GM11168 (cell line): ENCODE data around the gene TMEM163.

Experiments used
- in situ Hi-C: fragments of 300-500 bp; cut with MboI; formaldehyde crosslinking; loops from one replicate; pipeline ENCODE4 v1.12.0; 2022; ENCODE audit warnings: low sequenced_read_pairs; ENCODE audit not compliant: unreplicated experiment

Gene TMEM163

DNA sequence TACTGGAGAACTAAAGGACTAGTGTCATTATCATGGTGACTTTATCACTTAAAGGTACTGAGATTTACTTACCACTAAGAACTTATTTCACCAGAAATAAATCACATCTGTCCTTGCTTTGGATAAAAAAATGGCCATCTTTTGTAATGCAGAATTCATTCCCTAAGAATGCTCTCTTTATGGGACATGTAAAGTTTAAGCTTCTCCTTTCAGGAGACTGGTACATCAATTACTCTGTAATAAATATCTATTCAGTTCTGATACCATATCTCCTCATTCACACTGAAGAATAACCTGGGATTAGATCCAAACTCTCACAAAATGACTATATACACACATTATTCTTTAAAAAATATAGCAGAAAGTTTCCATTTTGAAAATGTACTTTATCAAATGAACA, 24.4 kb downstream of the TMEM163 start:
- in situ Hi-C loops: no loop called here

DNA sequence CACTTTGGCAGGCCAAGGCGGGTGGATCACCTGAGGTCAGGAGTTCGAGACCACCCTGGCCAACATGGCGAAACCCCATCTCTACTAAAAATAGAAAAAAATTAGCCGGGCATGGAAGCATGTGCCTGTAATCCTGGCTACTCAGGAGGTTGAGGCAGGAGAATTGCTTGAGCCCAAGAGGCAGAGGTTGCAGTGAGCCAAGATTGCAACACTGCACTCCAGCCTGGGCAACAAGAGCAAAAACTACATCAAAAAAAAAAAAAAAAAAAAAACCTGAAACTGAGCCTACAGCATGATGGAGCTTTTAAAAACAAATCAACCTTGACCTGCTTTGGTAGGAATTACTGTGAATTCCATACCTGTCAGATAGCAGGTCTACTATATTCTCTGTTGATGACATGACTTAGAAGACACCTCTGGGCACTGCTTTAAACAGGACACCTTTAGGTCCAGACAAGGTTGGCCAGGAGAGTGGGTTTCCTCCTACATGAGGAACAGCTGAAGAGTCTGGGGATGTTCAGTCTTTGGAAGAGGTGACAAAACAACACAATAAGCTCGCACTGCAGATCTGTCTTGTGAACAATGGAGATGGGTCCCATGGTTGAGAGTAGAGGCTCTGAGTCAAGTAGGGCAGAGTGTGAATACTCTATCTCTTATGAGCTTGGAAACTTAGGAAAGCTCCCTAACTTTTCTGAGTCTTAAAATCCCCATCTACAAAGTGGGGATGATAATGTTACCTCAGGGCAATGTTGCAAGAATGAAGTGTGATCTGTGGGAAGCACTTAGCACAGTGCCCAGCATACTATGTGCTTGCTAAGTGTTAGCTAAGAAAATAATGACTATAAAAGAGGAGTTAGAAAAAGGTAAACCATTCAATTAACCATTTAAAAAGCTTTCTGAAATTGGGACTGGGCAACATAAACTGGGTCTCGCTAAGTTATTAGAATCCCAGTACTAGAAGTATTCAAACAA, 25.2 kb downstream of the TMEM163 start:
- in situ Hi-C loops: no loop called here

DNA sequence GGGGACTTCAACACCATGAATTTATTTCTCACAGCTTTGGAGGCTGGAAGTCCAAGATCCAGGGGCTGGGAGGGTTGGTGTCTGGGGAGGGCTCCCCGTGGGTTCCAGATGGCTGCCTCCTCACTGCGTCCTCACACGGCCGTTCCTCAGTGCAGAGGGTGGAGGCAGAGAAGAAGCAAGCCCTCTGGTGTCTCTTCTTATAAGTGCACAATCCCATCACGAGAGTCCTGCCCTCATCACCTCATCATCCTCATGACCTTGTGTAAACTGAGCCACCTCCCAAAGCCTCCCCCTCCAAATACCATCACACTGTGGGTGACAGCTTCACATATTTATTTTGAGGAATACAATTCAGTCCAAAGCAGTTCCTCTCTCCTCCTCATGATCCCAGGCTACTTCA, 26.3 kb downstream of the TMEM163 start:
- in situ Hi-C loops: no loop called here

DNA sequence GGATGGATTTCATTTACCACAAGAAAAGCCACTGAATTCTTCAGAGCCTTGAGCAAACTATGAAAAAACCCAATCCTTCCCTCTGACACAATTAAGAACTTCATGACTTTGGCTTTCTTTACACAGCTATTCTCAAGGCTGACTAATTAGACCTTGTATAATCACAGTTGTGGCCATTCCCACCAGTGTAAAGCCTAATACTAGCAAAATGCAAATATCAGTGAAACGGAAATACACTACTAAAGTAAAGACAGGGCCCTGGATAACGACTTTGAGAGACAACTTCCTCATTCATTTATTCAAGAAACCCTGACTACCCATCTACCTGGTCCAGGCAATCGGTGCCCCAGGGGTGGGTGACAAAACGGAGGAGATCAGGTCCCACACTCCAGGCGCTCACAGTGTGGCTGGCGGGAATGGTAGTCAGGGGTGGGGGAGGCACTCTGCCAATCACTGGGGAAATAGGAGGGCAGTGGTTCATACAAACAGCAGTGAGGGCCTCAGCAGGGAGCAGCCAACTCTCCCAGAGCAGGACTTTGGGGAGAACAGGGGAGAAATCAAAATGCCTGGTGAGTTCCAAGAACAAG, 28.1 kb downstream of the TMEM163 start:
- in situ Hi-C loops: no loop called here

DNA sequence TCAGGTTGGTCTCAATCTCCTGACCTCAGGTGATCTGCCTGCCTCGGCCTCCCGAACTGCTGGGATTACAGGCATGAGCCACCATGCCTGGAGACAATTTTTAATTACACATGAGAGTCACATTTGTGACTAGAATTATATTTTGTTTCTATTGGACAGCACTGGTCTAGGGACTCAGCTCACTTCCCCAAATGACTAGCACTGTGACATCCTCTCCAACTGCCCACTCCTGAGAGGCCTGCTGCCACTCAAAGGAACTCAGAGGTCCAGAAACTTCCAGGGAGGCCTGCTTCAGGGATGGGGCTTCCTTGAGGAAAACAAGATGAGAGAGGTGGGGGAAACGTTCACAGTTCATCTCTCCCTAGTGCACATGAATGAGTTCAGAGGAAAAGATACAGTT, 29.5 kb downstream of the TMEM163 start:
- in situ Hi-C loops: no loop called here

DNA sequence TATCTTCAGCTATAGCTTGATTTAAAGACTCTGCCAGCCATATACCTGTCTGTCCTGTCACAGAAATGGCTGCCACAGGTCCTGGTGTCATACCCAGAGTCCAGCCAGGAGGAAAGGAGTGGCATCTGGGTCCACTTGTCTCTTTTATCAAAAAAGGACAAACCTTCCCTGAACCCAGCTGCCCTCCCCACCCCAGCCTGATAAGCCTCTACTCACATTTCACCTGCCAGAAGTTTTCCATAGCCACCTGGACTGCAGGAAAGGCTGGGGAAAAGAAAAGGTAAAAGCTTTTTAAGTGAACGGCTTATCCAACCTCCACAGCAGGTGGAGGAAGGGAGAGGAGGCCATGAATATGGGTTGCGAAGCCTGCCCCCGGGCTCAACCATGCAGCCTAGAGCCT, 32.8 kb downstream of the TMEM163 start:
- in situ Hi-C loops: no loop called here

DNA sequence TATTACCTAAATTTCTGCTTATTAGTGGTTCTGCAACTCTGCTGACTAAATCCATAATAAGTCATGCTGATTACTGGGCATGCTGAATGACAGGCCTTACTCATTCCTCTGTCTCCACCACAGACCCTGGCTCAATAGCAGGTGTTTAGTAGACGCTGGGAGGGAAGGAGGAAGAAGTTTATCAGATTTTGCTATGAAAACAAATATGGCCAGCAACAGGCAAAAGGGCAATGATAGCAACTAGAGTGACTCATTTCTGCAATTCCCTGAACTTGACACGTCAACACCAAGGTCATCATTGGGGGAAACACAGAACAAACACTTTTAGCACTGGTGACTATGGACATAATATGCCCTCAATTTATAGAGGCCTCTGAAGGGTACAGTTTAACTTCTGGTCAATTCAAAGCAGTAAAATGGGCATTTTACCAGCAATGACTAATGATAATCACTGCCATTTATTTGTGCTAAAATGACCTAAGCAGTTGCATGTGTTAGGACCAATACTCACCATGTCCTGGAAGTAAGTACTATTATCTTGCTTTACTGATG, 35.2 kb downstream of the TMEM163 start:
- in situ Hi-C loops: no loop called here

DNA sequence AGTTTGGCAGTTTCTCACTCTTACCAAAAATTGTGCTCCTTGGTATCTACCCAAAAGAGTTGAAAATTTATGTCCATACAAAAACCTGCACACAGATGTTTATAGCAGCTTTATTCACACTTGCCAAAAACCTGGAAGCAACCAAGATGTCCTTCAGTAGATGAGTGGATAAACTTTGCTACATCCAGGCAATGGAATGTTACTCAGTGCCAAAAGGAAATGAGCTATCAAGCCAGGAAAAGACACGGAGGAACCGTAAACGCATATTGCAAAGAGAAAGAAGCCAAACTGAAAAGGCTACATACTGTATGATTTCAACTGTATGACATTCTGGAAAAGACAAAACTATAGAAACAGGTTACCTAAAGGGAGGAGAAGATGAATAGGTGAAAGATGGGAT, 36.1 kb downstream of the TMEM163 start:
- in situ Hi-C loops: no loop called here

DNA sequence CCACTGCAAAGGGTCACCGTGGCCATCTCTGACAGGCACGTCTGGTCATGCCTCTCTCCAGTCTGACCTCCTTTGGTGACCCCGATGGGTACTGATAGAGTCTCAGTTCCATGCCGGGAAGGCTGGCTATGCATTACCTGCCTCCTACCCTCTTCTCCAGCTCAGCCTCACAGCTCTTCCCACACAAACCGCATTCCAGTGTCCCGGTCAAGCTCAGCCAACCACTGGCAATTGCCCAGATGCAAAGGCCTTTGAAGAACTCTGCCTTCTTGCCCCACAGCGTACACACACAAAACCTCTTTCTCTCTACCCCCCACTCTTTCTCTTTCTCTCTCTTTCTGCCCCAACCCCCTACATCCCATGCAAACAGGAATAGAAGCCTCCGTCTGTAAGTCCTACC, 37.6 kb downstream of the TMEM163 start:
- in situ Hi-C loops: no loop called here

DNA sequence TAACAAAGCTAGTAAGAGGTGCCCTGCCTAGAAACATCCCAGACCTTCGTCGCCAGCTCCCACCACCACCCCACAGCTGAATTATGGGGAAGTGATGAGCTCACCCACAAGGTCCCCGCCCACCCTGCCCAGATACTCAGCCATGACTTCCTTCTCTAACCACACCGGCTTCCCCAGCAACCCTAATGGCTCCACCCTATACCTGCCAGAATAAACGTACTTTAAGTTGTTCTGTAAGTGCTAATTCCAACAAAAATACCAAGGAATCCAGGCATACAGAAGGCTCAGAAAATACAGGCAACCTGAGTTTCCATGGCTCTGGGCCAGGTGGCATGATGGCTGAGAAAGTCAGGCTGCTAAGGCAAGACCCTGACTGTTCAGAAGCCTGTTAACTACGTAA, 39.1 kb downstream of the TMEM163 start:
- in situ Hi-C loops: no loop called here

DNA sequence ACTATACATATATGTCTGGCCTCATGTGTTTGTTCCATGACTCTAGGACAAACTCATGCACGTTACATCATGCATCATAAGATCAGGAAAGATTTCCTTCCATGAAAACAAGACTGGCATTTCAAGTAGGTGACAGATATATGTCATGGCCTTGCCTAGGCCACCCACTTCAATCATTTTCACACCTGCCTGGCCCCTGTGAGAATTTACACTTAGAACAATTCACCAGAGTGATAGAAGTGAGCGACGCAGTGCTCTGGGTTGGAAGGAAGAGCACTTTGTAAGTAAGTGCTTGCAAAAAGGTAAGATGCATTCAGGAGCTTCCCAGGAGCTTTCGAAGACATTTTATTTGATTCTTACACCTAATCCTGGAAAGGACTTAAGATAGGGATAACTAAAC, 39.5 kb downstream of the TMEM163 start:
- in situ Hi-C loops: no loop called here

DNA sequence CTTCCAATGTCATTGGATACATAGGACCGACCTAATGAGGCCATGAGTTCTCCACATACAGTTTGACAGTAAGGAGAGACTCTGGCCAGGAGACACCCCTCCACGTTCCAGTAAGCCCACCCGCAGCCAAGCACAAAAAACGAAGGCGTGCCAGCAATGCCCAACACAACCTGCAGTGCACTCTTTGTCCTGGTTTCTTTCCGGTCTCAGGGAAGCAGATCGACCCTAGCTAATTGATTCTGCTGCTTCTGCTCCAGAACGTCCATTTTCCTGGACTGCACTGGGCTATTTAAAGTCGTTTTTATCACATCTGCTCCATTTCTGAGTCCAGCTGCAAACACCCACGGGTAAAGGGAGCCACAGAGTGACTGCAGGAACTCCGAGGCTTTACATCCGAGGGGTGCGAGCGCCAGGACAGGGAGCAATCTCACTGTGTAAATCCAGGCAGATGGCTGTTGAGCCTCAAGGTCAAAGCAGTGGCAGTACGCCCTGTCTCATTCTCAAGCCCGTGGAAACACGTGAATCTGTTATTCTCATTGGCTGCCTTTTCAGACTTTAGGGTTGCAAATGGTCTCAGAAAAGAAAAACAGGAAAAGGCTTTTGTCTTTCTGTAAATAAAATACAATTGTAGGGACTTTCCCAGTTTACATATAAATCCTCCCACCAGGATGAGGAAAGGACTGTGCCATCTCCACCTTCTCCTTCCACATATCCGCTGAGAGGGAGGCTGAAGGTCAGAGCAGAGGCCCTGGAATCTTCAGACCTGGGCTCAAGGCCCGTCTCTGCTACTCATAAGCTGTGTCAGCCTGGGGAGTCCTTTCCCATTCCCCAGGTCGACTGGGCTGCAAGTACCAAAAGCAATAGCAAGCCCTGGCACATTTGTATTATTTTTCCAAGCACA, 40.7 kb downstream of the TMEM163 start:
- in situ Hi-C loops: no loop called here

DNA sequence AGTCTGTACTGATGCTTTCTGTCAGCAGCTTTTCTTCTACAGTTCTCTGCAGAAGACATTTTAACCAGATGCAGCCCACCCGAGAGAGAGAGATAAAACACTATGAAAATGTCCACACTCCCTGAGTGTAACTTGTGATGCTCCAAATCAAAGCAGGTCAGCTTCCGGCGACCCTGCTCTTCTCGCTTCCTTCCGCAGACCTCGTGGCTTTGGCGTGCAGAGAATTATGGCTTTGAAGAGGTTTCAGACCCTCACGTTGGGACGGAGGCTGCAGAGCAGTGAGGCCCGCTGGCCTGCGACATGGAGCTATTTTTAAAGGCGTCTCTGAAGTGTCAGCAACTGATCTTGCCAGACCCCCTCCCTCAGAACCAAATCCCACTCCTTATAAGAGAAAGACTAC, 41.8 kb downstream of the TMEM163 start:
- in situ Hi-C loops: no loop called here

DNA sequence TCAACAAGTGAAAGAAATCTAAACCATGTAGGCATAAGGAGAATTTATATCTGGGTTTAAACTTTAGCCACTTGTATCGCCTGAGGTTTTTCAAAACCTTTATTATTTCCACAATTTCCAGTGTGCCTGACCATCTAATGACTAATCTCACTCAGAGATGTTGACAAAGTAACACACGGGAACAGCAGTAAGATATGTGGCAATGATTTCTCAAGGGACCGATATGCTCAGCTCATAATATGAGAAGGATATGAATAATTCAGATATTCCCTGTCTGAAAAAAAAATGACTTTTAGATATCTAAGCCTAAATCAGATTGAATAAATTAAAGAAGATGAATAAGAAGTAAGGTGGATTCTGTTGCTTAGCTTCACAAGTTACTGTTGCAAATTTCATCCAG, 43.5 kb downstream of the TMEM163 start:
- in situ Hi-C loops: no loop called here

DNA sequence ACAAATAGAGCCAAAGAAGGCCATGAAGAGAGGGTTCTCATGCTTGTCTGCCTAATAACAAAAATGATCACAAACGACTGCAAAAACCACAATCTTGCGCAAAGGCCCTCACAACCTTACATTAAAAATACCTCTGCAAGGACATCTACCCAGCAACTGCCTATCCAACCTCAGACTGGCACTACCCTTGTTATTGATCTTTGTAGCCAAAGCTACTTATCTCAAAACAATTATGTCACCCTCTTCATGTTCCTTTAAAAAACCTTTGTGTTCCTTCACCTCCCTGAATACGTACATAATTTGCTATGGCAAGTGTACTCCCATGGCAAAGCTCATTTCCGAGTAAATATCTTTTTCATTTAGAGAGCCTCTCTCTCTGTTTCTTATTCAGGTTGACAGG, 44.1 kb downstream of the TMEM163 start:
- in situ Hi-C loops: no loop called here

DNA sequence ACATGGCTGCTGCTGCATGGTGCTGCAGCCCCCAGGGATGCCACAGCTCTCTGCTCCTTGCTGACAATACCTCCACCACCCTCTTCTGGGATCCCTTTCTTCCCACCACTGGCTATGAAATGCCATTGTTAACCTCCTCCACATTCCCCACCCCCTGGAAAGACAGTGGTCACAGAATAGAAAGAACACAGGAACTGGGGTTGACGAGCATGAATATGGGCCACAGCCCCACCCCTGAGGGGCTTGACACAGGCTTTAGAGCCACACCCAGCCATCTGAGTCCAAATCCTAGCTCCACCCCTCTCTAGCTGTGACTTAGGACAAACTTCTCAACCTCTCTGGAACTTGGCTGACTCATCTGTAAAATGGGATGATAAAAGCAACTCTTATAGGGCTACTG, 47.3 kb downstream of the TMEM163 start:
- in situ Hi-C loops: no loop called here

DNA sequence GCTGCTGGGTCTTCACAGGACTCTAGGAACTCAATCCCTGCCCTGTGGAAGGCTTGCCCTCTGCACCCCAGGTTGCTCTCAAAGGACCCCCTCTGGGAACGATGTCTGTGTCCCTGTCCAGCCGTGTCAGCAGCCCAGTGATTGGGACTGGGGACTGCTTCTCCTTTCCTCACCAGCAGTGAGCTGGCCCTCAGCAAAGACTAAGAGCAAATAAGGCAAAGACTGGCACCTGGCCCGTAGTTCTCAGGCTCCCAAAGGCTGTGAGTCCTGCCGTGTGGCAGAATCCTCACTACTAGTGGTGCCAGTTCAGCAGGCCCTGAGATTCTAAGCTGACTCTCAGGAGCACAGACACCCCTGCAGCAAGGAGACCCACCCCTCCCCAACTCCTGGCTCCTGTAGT, 47.8 kb downstream of the TMEM163 start:
- in situ Hi-C loops: no loop called here

DNA sequence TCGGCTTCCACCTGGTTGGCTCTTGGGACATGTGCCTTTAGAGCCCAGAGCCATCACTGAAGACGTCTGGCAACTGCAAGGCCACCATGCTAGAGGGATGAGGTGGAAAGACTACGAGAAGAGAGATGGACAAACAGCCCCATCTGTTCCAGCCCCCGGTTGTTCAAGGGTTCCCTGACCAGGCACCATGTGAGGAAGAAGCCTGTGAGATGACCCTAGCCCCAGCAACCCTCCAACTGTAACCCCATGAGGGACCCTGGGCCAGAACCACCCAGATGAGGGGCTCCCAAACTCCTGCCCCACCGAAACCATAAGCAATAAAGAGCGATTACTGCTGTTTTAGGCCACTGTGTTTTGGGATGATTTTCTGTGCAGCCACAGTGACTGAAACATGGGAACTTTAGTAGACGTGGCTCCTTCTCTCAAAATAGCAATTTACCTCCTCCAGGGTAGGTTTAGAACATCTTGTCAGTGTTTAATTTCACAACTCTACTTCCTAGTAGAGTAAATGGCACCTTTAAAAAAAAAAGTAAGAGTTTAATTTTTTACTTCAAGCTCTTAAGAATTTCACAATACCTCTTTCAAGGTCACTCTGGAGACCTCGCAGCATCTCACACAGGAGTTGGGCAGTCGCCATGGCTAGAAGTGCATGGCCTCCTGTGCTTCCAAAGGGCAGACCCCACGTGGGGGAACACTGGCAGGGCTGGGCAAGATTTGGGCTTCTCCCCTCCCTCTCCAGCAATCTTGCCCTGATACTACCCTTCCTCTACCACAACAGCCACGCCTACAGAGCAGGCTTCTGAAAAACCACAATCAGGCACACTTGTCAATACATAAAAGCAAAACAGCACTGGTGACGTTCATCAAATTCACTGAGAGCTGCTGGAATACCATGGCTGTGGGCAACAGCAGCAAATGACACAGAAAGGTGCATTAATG, 48.8 kb downstream of the TMEM163 start:
- in situ Hi-C loops: no loop called here

DNA sequence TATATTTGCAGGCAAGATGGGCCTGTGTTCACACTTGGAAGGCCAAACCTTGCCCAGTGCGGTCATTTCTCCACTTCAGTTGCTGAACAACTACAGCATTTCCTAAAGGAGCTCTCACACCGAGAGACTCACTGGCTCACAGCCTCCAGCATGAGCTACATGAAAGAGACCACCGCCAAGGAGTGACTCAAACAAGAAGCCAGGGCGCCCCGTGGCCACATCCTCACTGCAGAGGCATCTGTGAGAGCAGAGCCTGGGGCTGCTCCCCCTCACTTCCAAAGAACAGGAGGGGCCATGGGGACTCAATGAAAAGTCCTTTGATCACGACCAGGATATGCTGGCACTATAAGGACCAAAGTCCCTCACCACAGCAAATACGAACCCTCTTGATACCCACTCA, 50.0 kb downstream of the TMEM163 start:
- in situ Hi-C loops: no loop called here

DNA sequence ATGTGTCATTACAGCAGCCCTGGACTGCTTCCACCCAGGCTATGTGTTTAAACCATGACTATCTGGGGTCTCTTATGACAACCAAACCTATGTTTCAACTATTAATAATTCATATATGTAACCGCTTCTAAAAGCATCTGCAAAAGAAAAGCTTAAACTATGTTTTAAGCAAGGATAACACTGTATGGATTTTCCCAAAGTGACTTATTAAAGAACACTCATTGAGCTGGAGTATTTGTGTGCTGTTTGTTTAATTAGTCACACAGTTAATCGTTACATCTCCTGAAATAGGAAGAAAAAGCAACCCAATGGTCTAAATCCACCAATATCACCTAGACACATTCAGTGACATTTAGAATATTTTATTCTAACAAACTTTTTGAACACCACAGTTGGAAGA, 51.3 kb downstream of the TMEM163 start:
- in situ Hi-C loops: no loop called here
